GM20431 (cell line): Measurements from ENCODE around the gene RCAN1.
"Not testable (repeated sequence)": the region's sequence is repeated elsewhere in the genome, so short reads cannot be mapped to it uniquely, and the experiment has no call there.

Source experiments
- in situ Hi-C: fragments of 300-500 bp; cut with MseI, MboI; formaldehyde crosslinking; loops from one replicate; pipeline ENCODE4 v1.15.0; 2020; ENCODE audit warnings: low sequenced_read_pairs; ENCODE audit not compliant: unreplicated experiment

The RCAN1 gene

GRCh38 chr21:34623516-34623915 is 8.6 kb upstream of the RCAN1 start:
- in situ Hi-C loops, result no loop called here

- in situ Hi-C loops, result no loop called here
Observed at GRCh38 chr21:34621434-34622350, 6.8 kb upstream of the RCAN1 start.

- in situ Hi-C loops, result no loop called here
Observed at GRCh38 chr21:34619841-34620665, 5.1 kb upstream of the RCAN1 start.

GRCh38 chr21:34618941-34619340 is 4.0 kb upstream of the RCAN1 start:
- in situ Hi-C loops, result no loop called here

GRCh38 chr21:34617753-34618339 is 2.9 kb upstream of the RCAN1 start:
- in situ Hi-C loops, result no loop called here

- in situ Hi-C loops, result no loop called here
Observed at GRCh38 chr21:34615487-34615814, 538 bp upstream of the RCAN1 start.

GRCh38 chr21:34613679-34614627 is 960 bp downstream of the RCAN1 start:
- in situ Hi-C loops, result no loop called here

GRCh38 chr21:34612557-34612956 is 2.4 kb downstream of the RCAN1 start:
- in situ Hi-C loops, result no loop called here

- in situ Hi-C loops, result no loop called here
Observed at GRCh38 chr21:34612056-34612455, 2.9 kb downstream of the RCAN1 start.

GRCh38 chr21:34611528-34611927 is 3.4 kb downstream of the RCAN1 start:
- in situ Hi-C loops, result no loop called here

GRCh38 chr21:34609933-34610549 is 4.9 kb downstream of the RCAN1 start:
- in situ Hi-C loops, result no loop called here

- in situ Hi-C loops, result no loop called here
Observed at GRCh38 chr21:34609244-34609932, 5.5 kb downstream of the RCAN1 start.

GRCh38 chr21:34607376-34607775 is 7.5 kb downstream of the RCAN1 start:
- in situ Hi-C loops, result not testable (repeated sequence)

- in situ Hi-C loops, result no loop called here
Observed at GRCh38 chr21:34606621-34607020, 8.3 kb downstream of the RCAN1 start.

GRCh38 chr21:34606051-34606450 is 8.9 kb downstream of the RCAN1 start:
- in situ Hi-C loops, result no loop called here

- in situ Hi-C loops, result not testable (repeated sequence)
Observed at GRCh38 chr21:34604956-34605355, 10.0 kb downstream of the RCAN1 start.

- in situ Hi-C loops, result no loop called here
Observed at GRCh38 chr21:34604556-34604955, 10.4 kb downstream of the RCAN1 start.

GRCh38 chr21:34603710-34604057 is 11.2 kb downstream of the RCAN1 start:
- in situ Hi-C loops, result no loop called here
